HG03135 (cell line): ENCODE data around the gene PSMA8.
A peak's percentile ranks its signal among the peaks of the same experiment; 100 is the strongest.
"Not testable (repeated sequence)": the region's sequence is repeated elsewhere in the genome, so short reads cannot be mapped to it uniquely, and the experiment has no call there.

Experiments used
- ATAC-seq: cut with Tn5 transposase; IDR thresholded peaks from one replicate; pipeline ENCODE4 v1.9.1; 2021; ENCODE audit warnings: mild to moderate bottlenecking, moderate library complexity; ENCODE audit not compliant: unreplicated experiment

The PSMA8 gene

GRCh38 chr18:26133652-26134051, at the start of gene PSMA8:
PSMA8 (plus strand) TSS chr18:26133869; CDS start chr18:26133966, 97 bp downstream.
- no peak for ATAC-seq

- no peak for ATAC-seq
Measured at GRCh38 chr18:26085056-26085455, 48.6 kb upstream of the PSMA8 start.

GRCh38 chr18:26086959-26087358, 46.7 kb upstream of the PSMA8 start:
- ATAC-seq = no peak

- no peak for ATAC-seq
Measured at GRCh38 chr18:26088487-26088886, 45.2 kb upstream of the PSMA8 start.

- peak; percentile 5 for ATAC-seq
Measured at GRCh38 chr18:26089293-26090129, 44.2 kb upstream of the PSMA8 start.

- ATAC-seq = peak; percentile 84
Measured at GRCh38 chr18:26090130-26091046, 43.3 kb upstream of the PSMA8 start, which contains the start of gene SS18. SS18 (minus strand) TSS chr18:26090613; CDS start chr18:26090569, 44 bp downstream.

- peak; percentile 46 for ATAC-seq
Measured at GRCh38 chr18:26091047-26091630, 42.5 kb upstream of the PSMA8 start.

- ATAC-seq = no peak
Measured at GRCh38 chr18:26096852-26097251, 36.8 kb upstream of the PSMA8 start.

GRCh38 chr18:26097563-26097962, 36.1 kb upstream of the PSMA8 start:
- ATAC-seq = no peak

- no peak for ATAC-seq
Measured at GRCh38 chr18:26103579-26103978, 30.1 kb upstream of the PSMA8 start.

GRCh38 chr18:26104035-26104434, 29.6 kb upstream of the PSMA8 start:
- ATAC-seq = no peak

GRCh38 chr18:26119246-26119645, 14.4 kb upstream of the PSMA8 start:
- no peak for ATAC-seq

- no peak for ATAC-seq
Measured at GRCh38 chr18:26121476-26121875, 12.2 kb upstream of the PSMA8 start.

GRCh38 chr18:26121994-26122393, 11.7 kb upstream of the PSMA8 start:
- ATAC-seq = not testable (repeated sequence)

GRCh38 chr18:26127786-26128185, 5.9 kb upstream of the PSMA8 start:
- no peak for ATAC-seq

GRCh38 chr18:26128192-26128591, 5.5 kb upstream of the PSMA8 start:
- not testable (repeated sequence) for ATAC-seq

- ATAC-seq = no peak
Measured at GRCh38 chr18:26134107-26134506, 438 bp downstream of the PSMA8 start.

- ATAC-seq = no peak
Measured at GRCh38 chr18:26135548-26135947, 1.9 kb downstream of the PSMA8 start.

GRCh38 chr18:26157326-26157725, 23.7 kb downstream of the PSMA8 start:
- ATAC-seq = no peak

- no peak for ATAC-seq
Measured at GRCh38 chr18:26159353-26159752, 25.7 kb downstream of the PSMA8 start.

- no peak for ATAC-seq
Measured at GRCh38 chr18:26164571-26164970, 30.9 kb downstream of the PSMA8 start.
